Karpas-422 (cell line): Measurements from ENCODE around the gene GCAT. TPM values are rescaled to one million over a fixed set of nuclear protein-coding genes. Genes with fewer than 3 reads are reported as not detected.

Experiments
- DNase-seq: peaks from one replicate; pipeline ENCODE4 v3.0.0-alpha.2; 2015
- H2AFZ ChIP-seq: fragments of 200-600 bp; sonication (generic); 2 replicates; pipeline ENCODE4 v1.6.1; 2014; ENCODE audit warnings: antibody characterized with exemption, low read length, mixed read lengths
- H3K27ac ChIP-seq: fragments of 200-600 bp; sonication (generic); 2 replicates; pipeline ENCODE4 v1.5.1; 2014; ENCODE audit warnings: mild to moderate bottlenecking, low read length, moderate library complexity
- H3K27me3 ChIP-seq: fragments of 200-600 bp; sonication (generic); 2 replicates; pipeline ENCODE4 v1.6.1; 2014; ENCODE audit warnings: low read length, mixed read lengths
- H3K36me3 ChIP-seq: fragments of 200-600 bp; sonication (generic); 2 replicates; pipeline ENCODE4 v1.6.1; 2014; ENCODE audit warnings: low read length, mixed read lengths; ENCODE audit not compliant: insufficient read depth
- H3K4me1 ChIP-seq: fragments of 200-600 bp; sonication (generic); 2 replicates; pipeline ENCODE4 v1.6.1; 2014; ENCODE audit warnings: mild to moderate bottlenecking, low read length, mixed read lengths
- H3K4me2 ChIP-seq: fragments of 200-600 bp; sonication (generic); 2 replicates; pipeline ENCODE4 v1.6.1; 2014; ENCODE audit warnings: low read length, low read depth, mild to moderate bottlenecking; ENCODE audit not compliant: poor library complexity, severe bottlenecking
- H3K4me3 ChIP-seq: fragments of 200-600 bp; sonication (generic); 2 replicates; pipeline ENCODE4 v1.5.1; 2014; ENCODE audit warnings: mild to moderate bottlenecking, antibody characterized with exemption, low read length, mixed read lengths
- H3K79me2 ChIP-seq: fragments of 200-600 bp; sonication (generic); 2 replicates; pipeline ENCODE4 v1.6.1; 2014; ENCODE audit warnings: mild to moderate bottlenecking, low read length, mixed read lengths
- H3K9ac ChIP-seq: fragments of 200-600 bp; sonication (generic); 2 replicates; pipeline ENCODE4 v1.6.0; 2014; ENCODE audit warnings: low read length
- H3K9me2 ChIP-seq: fragments of 200-600 bp; sonication (generic), shearing (Covaris generic); replicated peaks from 2 replicates; pipeline ENCODE4 v1.6.0; 2014; ENCODE audit warnings: mild to moderate bottlenecking, low read length, moderate library complexity; ENCODE audit not compliant: insufficient read depth
- H3K9me3 ChIP-seq: fragments of 300-700, 200-600 bp; sonication (generic); 2 replicates; pipeline ENCODE4 v1.6.1; 2014; ENCODE audit warnings: low read length, mixed read lengths
- H4K20me1 ChIP-seq: fragments of 200-600 bp; sonication (generic); 2 replicates; pipeline ENCODE4 v1.6.1; 2014; ENCODE audit warnings: mild to moderate bottlenecking, antibody characterized with exemption, low read length, low read depth; ENCODE audit not compliant: insufficient read depth
- total RNA-seq: library from RNA; depleted of rRNA; stranded (reverse); fragments of >200 nt; shearing (Covaris generic); gene quantifications from 2 replicates; pipeline ENCODE4 v1.2.3, GENCODE V29; 2014; ENCODE audit warnings: low replicate concordance

Gene GCAT
- total RNA-seq, 1 experiment from 2014 or later = 36.6 TPM

- Histone ChIP-seq H3K27ac (no peak overlapping the region), H3K9me3 (no peaks in the 10 kb centered on the region), H3K4me3 (no peak overlapping the region), H3K27me3 (no peaks in the 10 kb centered on the region), H2AFZ (no peak overlapping the region), H3K4me1 (peaks cover 22% of the 10 kb centered on the region), H4K20me1 (no peaks in the 10 kb centered on the region), H3K79me2 (peaks cover 25% of the 10 kb centered on the region), H3K36me3 (no peaks in the 10 kb centered on the region), H3K9ac (no peak overlapping the region), H3K4me2 (no peak overlapping the region), H3K9me2 (no peaks in the 10 kb centered on the region)
- DNase-seq = no peak
Observed at GRCh38 chr22:37809672-37810333, 2.1 kb downstream of the GCAT start.

DNA sequence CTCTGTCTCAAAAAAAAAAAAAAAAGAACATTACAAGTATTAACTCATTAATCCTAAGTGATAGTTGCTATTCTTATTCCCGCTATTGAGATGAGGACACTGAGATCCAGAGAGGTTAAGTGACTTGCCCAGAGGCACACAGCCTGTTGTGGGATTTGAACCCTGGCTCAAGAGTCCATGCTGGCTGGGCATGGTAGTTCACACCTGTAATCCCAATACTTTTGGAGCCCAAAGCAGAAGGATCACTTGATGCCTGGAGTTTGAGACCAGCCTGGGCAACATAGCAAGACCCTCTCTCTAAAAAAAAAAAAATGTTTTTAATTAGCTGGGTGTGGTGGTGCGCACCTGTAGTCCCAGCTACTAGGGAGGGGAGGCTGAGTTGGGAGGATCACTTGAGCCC lies 4.1 kb downstream of the GCAT start:
- no peak overlapping the region for H3K27ac ChIP-seq
- H3K79me2 ChIP-seq = peaks cover 25% of the 10 kb centered on the region
- H3K4me2 ChIP-seq = no peak overlapping the region
- H4K20me1 ChIP-seq = no peaks in the 10 kb centered on the region
- no peak overlapping the region for H3K4me3 ChIP-seq
- no peak overlapping the region for H3K9ac ChIP-seq
- H3K4me1 ChIP-seq = peaks cover 18% of the 10 kb centered on the region
- DNase-seq = no peak
- H2AFZ ChIP-seq = no peak overlapping the region
- H3K9me2 ChIP-seq = no peaks in the 10 kb centered on the region
- H3K36me3 ChIP-seq = no peaks in the 10 kb centered on the region
- no peaks in the 10 kb centered on the region for H3K9me3 ChIP-seq
- H3K27me3 ChIP-seq = no peaks in the 10 kb centered on the region

DNA sequence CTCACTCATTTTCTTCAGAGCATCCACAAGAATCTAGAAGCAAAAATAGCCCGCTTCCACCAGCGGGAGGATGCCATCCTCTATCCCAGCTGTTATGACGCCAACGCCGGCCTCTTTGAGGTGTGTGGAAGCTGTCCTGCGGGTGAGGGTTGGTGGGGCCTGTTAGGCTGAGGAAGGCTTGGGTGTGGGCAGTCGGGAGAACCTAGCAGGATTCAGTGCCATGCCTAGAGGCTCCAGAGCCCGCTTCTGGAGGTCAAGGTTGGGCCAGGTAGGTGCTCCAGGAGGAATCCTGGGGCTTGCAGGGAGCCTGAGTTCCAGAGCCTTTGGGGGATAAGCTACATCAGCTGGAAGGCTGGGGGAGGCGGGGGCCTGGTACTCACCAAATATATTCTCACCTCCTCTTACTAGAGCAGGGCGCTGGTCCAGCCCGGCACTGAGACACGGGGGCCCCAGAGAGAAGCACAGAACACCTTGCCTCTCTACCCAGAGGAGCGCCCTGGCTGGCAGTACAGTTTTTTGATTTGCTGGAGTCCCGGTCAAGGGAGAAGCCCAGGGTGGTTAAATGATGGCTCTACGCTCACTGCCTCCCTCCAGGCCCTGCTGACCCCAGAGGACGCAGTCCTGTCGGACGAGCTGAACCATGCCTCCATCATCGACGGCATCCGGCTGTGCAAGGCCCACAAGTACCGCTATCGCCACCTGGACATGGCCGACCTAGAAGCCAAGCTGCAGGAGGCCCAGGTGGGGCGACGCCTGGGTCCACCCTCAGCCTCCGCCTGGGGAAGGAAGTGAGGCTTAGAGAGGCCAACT lies 5.3 kb downstream of the GCAT start:
- Histone ChIP-seq H3K4me3 (no peak overlapping the region), H3K27ac (no peak overlapping the region), H3K36me3 (no peaks in the 10 kb centered on the region), H2AFZ (no peak overlapping the region), H3K9ac (no peak overlapping the region), H3K27me3 (no peaks in the 10 kb centered on the region), H3K4me1 (peaks cover 19% of the 10 kb centered on the region), H4K20me1 (no peaks in the 10 kb centered on the region), H3K9me2 (no peaks in the 10 kb centered on the region), H3K79me2 (peaks cover 23% of the 10 kb centered on the region), H3K9me3 (no peaks in the 10 kb centered on the region), H3K4me2 (no peak overlapping the region)
- no peak for DNase-seq

- Histone ChIP-seq H2AFZ (no peak overlapping the region), H3K9me3 (no peaks in the 10 kb centered on the region), H3K4me3 (no peak overlapping the region), H3K9me2 (no peaks in the 10 kb centered on the region), H3K27ac (no peak overlapping the region), H3K36me3 (no peaks in the 10 kb centered on the region), H4K20me1 (no peaks in the 10 kb centered on the region), H3K79me2 (0 out of 2 replicates have a peak, but pooled peaks cover 4% of the 10 kb centered on the region), H3K27me3 (no peaks in the 10 kb centered on the region), H3K4me1 (peaks cover 7% of the 10 kb centered on the region), H3K4me2 (no peak overlapping the region), H3K9ac (no peak overlapping the region)
- DNase-seq = no peak
Observed at GRCh38 chr22:37815593-37815992, 7.9 kb downstream of the GCAT start.

- Histone ChIP-seq H3K79me2 (no peaks in the 10 kb centered on the region), H3K9me2 (no peaks in the 10 kb centered on the region), H2AFZ (no peak overlapping the region), H3K4me2 (no peak overlapping the region), H3K27me3 (no peaks in the 10 kb centered on the region), H4K20me1 (no peaks in the 10 kb centered on the region), H3K27ac (no peak overlapping the region), H3K4me3 (no peak overlapping the region), H3K9ac (no peak overlapping the region), H3K36me3 (no peaks in the 10 kb centered on the region), H3K9me3 (no peaks in the 10 kb centered on the region), H3K4me1 (peaks cover 7% of the 10 kb centered on the region)
- DNase-seq = no peak
Observed at GRCh38 chr22:37816543-37817180, 8.9 kb downstream of the GCAT start.

DNA sequence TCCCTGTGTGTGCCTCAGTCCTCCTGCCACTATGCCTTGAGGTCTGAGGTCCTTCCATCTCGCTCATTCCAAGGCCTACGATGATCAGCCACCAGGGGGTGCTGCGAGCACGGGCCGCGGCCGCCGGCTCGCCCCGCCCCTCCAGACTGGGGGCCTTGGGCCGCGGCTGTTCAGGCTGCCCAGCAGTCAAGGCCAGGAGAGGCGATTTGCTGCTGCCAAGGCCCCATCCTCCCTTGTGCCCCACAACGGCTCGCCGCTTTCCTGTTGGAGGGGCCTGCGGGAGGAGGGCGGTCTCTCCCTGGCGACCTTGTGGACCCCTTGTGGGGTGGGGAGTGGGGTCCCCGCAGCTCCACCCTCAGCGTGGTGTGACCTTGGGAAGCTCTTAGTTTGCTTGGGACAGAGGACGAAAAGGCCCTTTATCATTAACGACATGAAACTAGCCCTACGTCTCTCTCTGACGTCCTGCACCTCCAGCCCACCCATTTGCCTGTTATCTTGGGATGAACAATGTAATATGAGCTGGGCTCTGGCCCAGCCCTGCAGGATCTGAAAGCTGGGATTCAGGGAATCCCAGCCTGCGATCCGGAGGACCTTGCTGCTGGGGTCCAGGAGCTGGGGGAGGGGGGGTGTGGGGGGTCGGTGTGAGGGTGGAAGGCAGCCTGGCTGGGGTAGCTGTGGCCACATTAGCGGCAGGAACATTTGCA lies 10.1 kb downstream of the GCAT start:
- no peaks in the 10 kb centered on the region for H3K79me2 ChIP-seq
- H3K4me2 ChIP-seq = peak overlapping the region; percentile 38
- H3K36me3 ChIP-seq = no peaks in the 10 kb centered on the region
- H3K4me3 ChIP-seq = peak overlapping the region; percentile 34; the same call in 1 of the 2 replicates
- H3K9me2 ChIP-seq = no peaks in the 10 kb centered on the region
- peak; percentile 87 for DNase-seq
- H3K9ac ChIP-seq = peak overlapping the region; percentile 48; the same call in 1 of the 2 replicates
- no peak overlapping the region for H3K27ac ChIP-seq
- H3K27me3 ChIP-seq = no peaks in the 10 kb centered on the region
- H3K9me3 ChIP-seq = no peaks in the 10 kb centered on the region
- no peak overlapping the region for H2AFZ ChIP-seq
- H3K4me1 ChIP-seq = peaks cover 7% of the 10 kb centered on the region
- H4K20me1 ChIP-seq = no peaks in the 10 kb centered on the region

GRCh38 chr22:37818409-37819104 lies 10.8 kb downstream of the GCAT start:
- H3K9me2 ChIP-seq = no peaks in the 10 kb centered on the region
- no peak overlapping the region for H2AFZ ChIP-seq
- no peaks in the 10 kb centered on the region for H3K9me3 ChIP-seq
- peaks cover 7% of the 10 kb centered on the region for H3K4me1 ChIP-seq
- H3K79me2 ChIP-seq = no peaks in the 10 kb centered on the region
- no peak overlapping the region for H3K9ac ChIP-seq
- no peaks in the 10 kb centered on the region for H3K36me3 ChIP-seq
- H3K4me3 ChIP-seq = no peak overlapping the region
- no peak overlapping the region for H3K27ac ChIP-seq
- H3K27me3 ChIP-seq = no peaks in the 10 kb centered on the region
- H3K4me2 ChIP-seq = no peak overlapping the region
- H4K20me1 ChIP-seq = no peaks in the 10 kb centered on the region
- DNase-seq = no peak
